ENCODE results near the gene SLC26A9. TPM values are rescaled to one million over a fixed set of nuclear protein-coding genes. Genes with fewer than 3 reads are reported as not detected.

Gene SLC26A9
- total and polyA plus RNA-seq, 10 of the 15 experiments (the other 5 are each of a cell fraction or from before 2014, with no cell fraction given): 0.09 to 0.40 (median 0.17) TPM

DNA sequence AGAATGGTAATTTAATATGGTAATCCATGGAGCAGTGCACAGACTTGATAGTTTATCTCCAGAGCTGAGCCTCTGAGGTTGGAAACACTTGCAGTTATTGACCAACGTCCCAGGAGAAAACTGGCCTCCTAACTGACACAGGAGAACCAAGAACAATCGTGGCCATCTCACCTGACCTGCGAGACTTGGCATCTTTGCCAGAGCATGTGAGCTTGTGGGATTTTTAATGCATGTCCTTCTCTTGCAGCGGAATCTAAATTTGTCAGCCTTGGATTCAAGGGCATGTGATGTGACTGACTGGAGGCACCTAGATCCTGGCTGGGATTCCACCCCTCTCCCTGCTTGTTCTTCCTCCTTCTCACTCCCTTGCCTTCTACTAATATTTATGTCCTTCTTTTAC is 27.8 kb upstream of the SLC26A9 start:
- ChIA-PET CTCF (interaction anchor here (0.6 to 3.0 kb wide), 9 partner anchors 10 to 883 kb away, joined by 3 to 13 read pairs (median 5); no protein-coding TSS in a partner anchor), POLR2A (no interaction called here), RAD21 (ENCODE audit: unreplicated experiment) (interaction anchor here (1.0 to 2.4 kb wide), 2 partner anchors 52 to 313 kb away, joined by 3 to 6 read pairs; no protein-coding TSS in a partner anchor), SMC1A (ENCODE audit: uncharacterized antibody, unreplicated experiment) (interaction anchor here (0.8 to 2.7 kb wide), 7 partner anchors 11 to 312 kb away, joined by 3 to 11 read pairs (median 3); no protein-coding TSS in a partner anchor)
- H4K20me1 ChIP-seq (ENCODE audit: control insufficient read depth, insufficient read depth): no peaks in the 10 kb centered on the region
- H3K4me3 ChIP-seq: no peak overlapping the region
- in situ Hi-C loops (cut with MboI) (no loop called here), intact Hi-C loops (cut with micrococcal nuclease; ENCODE audit: unreplicated experiment) (no loop called here)
- H3K4me1 ChIP-seq (ENCODE audit: control insufficient read depth, insufficient read depth, low read length): no peaks in the 10 kb centered on the region
- BruUV-seq (replicated peaks): no TSS peak
- DNase-seq (ENCODE audit: low read depth, low spot score) (no peak), ATAC-seq (no peak), FAIRE-seq (no peak)
- H3K36me3 ChIP-seq (ENCODE audit: control insufficient read depth in 2 of 2, insufficient read depth in 2 of 2, low read length in 1 of 2): no peaks in the 10 kb centered on the region
- no peaks in the 10 kb centered on the region for H3K79me2 ChIP-seq (ENCODE audit: control insufficient read depth, insufficient read depth, low read length)
- no peak overlapping the region for H3K27ac ChIP-seq (ENCODE audit: control insufficient read depth, insufficient read depth)
- WGBS (ENCODE audit: insufficient coverage, insufficient replicate concordance, low lambda C conversion rate, missing lambda C conversion rate): 39% methylated on average over 4 of the region's 4 CpGs
- no peak overlapping the region for H3K9ac ChIP-seq (ENCODE audit: control insufficient read depth, insufficient read depth, low read length)
- no peaks in the 10 kb centered on the region; a peak in 1 of 4 replicates for H3K27me3 ChIP-seq (replicated peaks in 1 of 2; ENCODE audit: control insufficient read depth in 2 of 2, insufficient read depth in 2 of 2, low read length in 1 of 2)
- H3K4me2 ChIP-seq (ENCODE audit: control insufficient read depth, insufficient read depth): no peak overlapping the region
- no peak overlapping the region for H2AFZ ChIP-seq (ENCODE audit: control insufficient read depth, low read depth, low read length)
- TF ChIP-seq RFX5 (IDR thresholded peaks at IDR 0.05; ENCODE audit: low read depth, low read length) (no peak), RELA (IDR thresholded peaks at IDR 0.05; ENCODE audit: borderline replicate concordance, partially characterized antibody) (no peak), MYB (IDR thresholded peaks at IDR 0.05; ENCODE audit: borderline replicate concordance, low read depth, low read length) (no peak), CHD1 (IDR thresholded peaks at IDR 0.05; ENCODE audit: low read depth, low read length) (no peak), ZNF207 (IDR thresholded peaks at IDR 0.05; ENCODE audit: borderline replicate concordance) (no peak), BACH1 (IDR thresholded peaks at IDR 0.05; ENCODE audit: borderline replicate concordance) (no peak), TBL1XR1 (IDR thresholded peaks at IDR 0.05; ENCODE audit: low read depth, low read length) (no peak)
- no peaks in the 10 kb centered on the region for H3K9me3 ChIP-seq (replicated peaks; ENCODE audit: control insufficient read depth, insufficient read depth, low read length)

DNA sequence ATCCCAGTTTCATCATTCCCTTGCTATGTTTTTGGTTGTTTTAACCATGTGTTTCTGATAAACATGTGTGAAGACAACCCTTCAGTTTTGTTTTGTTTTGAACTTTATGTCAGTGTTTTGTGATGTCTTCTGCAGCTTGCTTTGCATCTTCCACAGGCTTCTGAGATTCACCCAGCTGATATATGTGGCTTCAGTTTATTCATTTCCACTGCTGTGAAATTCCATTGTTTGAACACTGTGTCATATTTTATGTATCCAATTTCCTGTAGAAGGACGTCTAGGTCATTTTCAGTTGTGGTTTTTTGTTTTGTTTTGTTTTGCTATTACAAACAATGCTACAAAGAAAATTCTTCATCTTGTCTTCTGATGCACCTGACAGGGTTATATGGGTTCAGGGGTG is 27.2 kb upstream of the SLC26A9 start:
- H3K79me2 ChIP-seq (ENCODE audit: control insufficient read depth, insufficient read depth, low read length): no peaks in the 10 kb centered on the region
- POLR2A ChIA-PET: no interaction called here
- no peaks in the 10 kb centered on the region for H4K20me1 ChIP-seq (ENCODE audit: control insufficient read depth, insufficient read depth)
- H3K27me3 ChIP-seq (replicated peaks in 1 of 2; ENCODE audit: control insufficient read depth in 2 of 2, insufficient read depth in 2 of 2, low read length in 1 of 2): no peaks in the 10 kb centered on the region; a peak in 1 of 4 replicates
- RAD21 ChIA-PET (ENCODE audit: unreplicated experiment): interaction anchor here (1.0 to 2.4 kb wide), 2 partner anchors 51 to 312 kb away, joined by 3 to 6 read pairs; no protein-coding TSS in a partner anchor
- no peak for FAIRE-seq
- no peak for DNase-seq (ENCODE audit: low read depth, low spot score)
- no peak overlapping the region for H2AFZ ChIP-seq (ENCODE audit: control insufficient read depth, low read depth, low read length)
- no peak overlapping the region for H3K4me2 ChIP-seq (ENCODE audit: control insufficient read depth, insufficient read depth)
- SMC1A ChIA-PET (ENCODE audit: uncharacterized antibody, unreplicated experiment): interaction anchor here (0.8 to 2.7 kb wide), 5 partner anchors 12 to 312 kb away, joined by 3 to 11 read pairs (median 3); no protein-coding TSS in a partner anchor
- no peak overlapping the region for H3K9ac ChIP-seq (ENCODE audit: control insufficient read depth, insufficient read depth, low read length)
- no peak for TF ChIP-seq SMAD1 (IDR thresholded peaks at IDR 0.05; ENCODE audit: low read depth, partially characterized antibody)
- TF ChIP-seq, protein P1, sequence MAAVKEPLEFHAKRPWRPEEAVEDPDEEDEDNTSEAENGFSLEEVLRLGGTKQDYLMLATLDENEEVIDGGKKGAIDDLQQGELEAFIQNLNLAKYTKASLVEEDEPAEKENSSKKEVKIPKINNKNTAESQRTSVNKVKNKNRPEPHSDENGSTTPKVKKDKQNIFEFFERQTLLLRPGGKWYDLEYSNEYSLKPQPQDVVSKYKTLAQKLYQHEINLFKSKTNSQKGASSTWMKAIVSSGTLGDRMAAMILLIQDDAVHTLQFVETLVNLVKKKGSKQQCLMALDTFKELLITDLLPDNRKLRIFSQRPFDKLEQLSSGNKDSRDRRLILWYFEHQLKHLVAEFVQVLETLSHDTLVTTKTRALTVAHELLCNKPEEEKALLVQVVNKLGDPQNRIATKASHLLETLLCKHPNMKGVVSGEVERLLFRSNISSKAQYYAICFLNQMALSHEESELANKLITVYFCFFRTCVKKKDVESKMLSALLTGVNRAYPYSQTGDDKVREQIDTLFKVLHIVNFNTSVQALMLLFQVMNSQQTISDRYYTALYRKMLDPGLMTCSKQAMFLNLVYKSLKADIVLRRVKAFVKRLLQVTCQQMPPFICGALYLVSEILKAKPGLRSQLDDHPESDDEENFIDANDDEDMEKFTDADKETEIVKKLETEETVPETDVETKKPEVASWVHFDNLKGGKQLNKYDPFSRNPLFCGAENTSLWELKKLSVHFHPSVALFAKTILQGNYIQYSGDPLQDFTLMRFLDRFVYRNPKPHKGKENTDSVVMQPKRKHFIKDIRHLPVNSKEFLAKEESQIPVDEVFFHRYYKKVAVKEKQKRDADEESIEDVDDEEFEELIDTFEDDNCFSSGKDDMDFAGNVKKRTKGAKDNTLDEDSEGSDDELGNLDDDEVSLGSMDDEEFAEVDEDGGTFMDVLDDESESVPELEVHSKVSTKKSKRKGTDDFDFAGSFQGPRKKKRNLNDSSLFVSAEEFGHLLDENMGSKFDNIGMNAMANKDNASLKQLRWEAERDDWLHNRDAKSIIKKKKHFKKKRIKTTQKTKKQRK (IDR thresholded peaks at IDR 0.05; ENCODE audit: low read depth, low read length): no peak
- no peak for TF ChIP-seq MTA3 (IDR thresholded peaks at IDR 0.05; ENCODE audit: borderline replicate concordance, low read length)
- TF ChIP-seq MTA2 (IDR thresholded peaks at IDR 0.05; ENCODE audit: low read depth): no peak
- no peak for TF ChIP-seq POU2F2 (IDR thresholded peaks at IDR 0.05; ENCODE audit: borderline replicate concordance, low read depth, low read length)
- TF ChIP-seq KDM1A (IDR thresholded peaks at IDR 0.05; ENCODE audit: borderline replicate concordance): no peak
- no peaks in the 10 kb centered on the region for H3K4me1 ChIP-seq (ENCODE audit: control insufficient read depth, insufficient read depth, low read length)
- in situ Hi-C loops (cut with MboI): no loop called here
- H3K9me3 ChIP-seq (replicated peaks; ENCODE audit: control insufficient read depth, insufficient read depth, low read length): no peaks in the 10 kb centered on the region
- 0% methylated on average over 1 of the region's 1 CpG for WGBS (ENCODE audit: insufficient coverage, insufficient replicate concordance, low lambda C conversion rate, missing lambda C conversion rate)
- ATAC-seq: no peak
- intact Hi-C loops (cut with micrococcal nuclease; ENCODE audit: unreplicated experiment): no loop called here
- no peak overlapping the region for H3K27ac ChIP-seq (ENCODE audit: control insufficient read depth, insufficient read depth)
- CTCF ChIA-PET: interaction anchor here (1.0 to 3.0 kb wide), 5 partner anchors 9 to 312 kb away, joined by 4 to 13 read pairs (median 9); no protein-coding TSS in a partner anchor
- no peaks in the 10 kb centered on the region for H3K36me3 ChIP-seq (ENCODE audit: control insufficient read depth in 2 of 2, insufficient read depth in 2 of 2, low read length in 1 of 2)
- no TSS peak for BruUV-seq (replicated peaks)
- no peak overlapping the region for H3K4me3 ChIP-seq
